Measurements from ENCODE around the gene IRAK1. TPM values are rescaled to one million over a fixed set of nuclear protein-coding genes. Genes with fewer than 3 reads are reported as not detected.
"Not testable (repeated sequence)": the region's sequence is repeated elsewhere in the genome, so short reads cannot be mapped to it uniquely, and the experiment has no call there.

The IRAK1 gene
- total RNA-seq, 1 experiment from 2014 or later, result 38.1 TPM

- no peak for DNase-seq (ENCODE audit: low read depth)
Measured at GRCh38 chrX:153999359-154000037, 20.2 kb downstream of the IRAK1 start.

DNA sequence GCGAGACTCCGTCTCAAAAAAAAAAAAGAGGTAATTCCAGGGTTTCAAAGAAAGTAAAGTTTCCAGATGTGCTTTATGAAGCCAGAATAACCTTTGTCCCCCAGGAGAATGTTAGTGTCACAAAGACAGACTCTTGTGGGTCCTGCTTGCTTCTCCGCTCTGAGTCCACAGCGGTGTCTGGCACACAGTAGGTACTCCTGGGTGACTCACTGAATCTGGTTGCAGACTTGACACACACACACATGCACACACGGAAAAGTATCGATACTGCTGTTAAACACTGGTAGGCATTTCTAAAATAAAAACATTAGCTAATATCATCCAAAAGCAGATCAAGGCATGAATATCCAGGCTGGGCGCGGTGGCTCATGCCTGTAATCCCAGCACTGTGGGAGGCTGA, 24.2 kb downstream of the IRAK1 start:
- no peak for DNase-seq (ENCODE audit: low read depth)

DNA sequence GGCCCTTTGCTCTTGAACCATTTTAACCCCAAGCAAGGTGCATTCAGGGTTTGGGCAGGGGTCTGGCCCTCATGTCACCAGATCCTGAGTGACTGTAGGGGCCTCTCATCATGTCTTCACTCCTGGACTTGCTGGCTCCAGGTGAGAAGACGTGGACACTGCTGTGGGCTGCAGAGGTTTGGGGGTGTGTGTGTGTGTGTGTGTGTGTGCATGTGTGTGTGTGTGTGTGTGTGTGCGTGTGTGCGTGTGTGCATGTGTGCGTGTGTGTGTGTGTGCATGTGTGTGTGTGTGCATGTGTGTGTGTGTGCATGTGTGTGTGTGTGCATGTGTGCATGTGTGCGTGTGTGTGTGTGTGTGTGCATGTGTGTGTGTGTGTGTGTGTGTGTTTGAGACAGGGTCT, 25.3 kb downstream of the IRAK1 start:
- not testable (repeated sequence) for DNase-seq (ENCODE audit: low read depth)

DNA sequence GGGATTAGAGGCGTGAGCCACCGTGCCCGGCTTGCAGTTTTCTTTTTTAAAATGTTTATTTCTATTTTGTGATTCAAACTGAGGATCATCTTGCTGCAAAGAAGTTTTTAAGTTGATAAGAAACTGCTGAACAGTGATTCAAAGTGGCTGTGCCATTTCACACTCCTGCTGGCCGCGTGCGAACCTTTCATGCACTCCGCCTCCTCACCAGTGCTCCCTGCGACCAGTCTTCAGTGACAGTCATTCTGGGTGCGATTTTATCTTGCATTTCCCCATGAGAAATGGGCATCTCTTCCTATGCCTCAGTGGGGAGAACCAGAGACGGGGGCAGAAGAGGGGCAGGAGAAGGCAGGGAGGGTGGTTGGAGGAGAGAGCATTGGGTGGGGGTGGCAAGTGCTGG, 25.7 kb downstream of the IRAK1 start:
- DNase-seq (ENCODE audit: low read depth), result no peak

DNA sequence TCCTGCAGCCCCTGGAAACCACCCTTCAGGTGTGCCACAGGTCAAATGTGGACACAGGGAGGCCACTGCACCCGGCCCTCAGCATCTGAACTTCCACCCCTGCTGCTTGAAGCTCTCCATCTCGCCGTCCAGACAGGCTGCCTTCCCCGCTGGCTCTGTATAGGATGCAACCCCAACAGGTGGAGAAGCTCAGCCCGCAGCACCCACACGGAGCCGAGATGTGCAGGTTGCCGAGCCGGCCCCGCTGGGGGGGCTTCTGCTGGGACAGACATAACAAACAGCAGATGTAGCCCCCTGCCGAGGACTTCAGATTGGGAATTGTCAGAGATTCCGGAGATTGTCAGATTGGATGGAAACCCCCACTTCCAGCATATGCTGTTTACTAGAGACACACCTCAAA, 26.6 kb downstream of the IRAK1 start:
- DNase-seq (ENCODE audit: low read depth), result no peak

DNA sequence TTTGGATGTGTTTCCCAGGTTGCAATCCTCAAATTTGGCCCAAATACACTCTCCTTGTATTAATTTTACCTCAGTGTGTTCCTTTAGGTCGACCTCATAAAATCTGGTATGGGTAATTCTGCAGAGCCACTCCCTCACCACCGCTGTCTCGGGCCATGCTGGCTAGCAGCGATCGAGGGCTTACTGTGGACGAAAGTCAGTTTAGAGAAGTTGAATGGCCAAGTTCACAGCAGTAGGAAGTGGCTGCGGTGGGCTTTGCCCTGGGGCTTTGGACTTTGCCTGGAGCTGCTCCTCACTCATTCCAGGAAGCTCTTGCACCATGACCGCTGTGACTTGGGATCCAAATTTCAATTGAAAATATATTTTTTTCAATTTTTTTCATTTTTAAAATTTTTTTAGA, 27.5 kb downstream of the IRAK1 start:
- no peak for DNase-seq (ENCODE audit: low read depth)

- no peak for DNase-seq (ENCODE audit: low read depth)
Measured at GRCh38 chrX:153991013-153991580, 28.6 kb downstream of the IRAK1 start.

GRCh38 chrX:153989973-153990655, 29.6 kb downstream of the IRAK1 start:
- DNase-seq (ENCODE audit: low read depth), result no peak

DNA sequence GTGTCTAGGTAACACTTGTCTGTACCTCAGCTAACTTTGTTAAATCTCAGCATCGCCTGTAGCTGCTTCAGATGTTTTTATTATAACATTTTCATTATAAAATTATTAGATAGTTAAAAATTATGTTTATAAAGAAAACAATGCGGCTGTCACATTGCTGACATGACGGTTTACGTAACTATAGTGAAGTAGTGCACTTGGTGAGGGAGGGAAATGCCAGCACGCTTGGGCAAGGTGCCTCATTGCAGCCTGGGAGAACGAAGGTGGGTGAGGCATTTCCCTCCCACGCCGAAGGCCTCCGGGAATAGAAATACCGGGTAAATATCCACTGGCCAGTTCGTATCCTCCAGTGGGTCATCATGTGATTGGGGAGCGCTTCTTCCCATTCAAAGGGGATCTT, 31.2 kb downstream of the IRAK1 start:
- DNase-seq (ENCODE audit: low read depth), result no peak

DNA sequence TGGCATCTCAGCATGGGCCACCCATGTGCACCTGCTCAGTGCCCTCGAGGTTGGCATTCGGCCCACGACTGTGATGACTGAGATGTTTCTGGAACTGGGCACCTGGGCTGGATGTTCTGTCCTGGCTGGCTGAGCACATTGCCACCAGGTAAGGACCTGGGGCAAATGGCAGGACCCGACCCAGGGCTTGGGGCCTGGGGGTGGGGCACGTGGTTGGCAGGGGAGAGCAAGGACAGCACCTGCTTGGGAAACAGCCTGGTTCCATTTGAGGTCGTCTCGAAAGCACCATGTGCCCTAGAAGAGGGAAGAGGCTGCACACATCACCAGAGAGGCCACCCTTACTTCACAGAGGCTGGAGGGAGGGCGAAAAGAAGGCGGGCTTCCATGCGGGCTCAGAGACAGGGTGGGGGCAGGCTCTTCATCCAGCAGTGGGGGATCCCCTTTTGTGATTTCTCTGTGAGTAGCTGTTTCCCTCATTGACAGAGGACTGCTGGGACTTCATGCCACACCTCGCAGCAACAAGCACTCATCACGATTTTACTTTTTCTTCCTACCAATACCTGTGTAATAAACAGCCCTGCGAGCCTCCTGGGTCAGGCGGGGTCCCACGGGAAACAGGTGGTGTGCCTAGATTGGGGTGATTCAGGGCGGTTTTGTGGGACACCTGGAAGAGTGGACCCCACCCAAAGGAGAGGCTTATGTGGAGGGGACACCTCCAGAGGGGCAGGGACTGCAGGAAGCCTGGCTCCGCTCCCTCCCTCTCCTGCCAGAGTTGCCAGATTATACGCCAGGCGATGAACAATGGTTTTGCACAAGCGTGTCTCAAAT, 35.1 kb downstream of the IRAK1 start:
- no peak for DNase-seq (ENCODE audit: low read depth)

GRCh38 chrX:153983321-153983801, 36.3 kb downstream of the IRAK1 start:
- no peak for DNase-seq (ENCODE audit: low read depth)

GRCh38 chrX:153981771-153982533, 37.8 kb downstream of the IRAK1 start:
- DNase-seq (ENCODE audit: low read depth), result peak; percentile 81

DNA sequence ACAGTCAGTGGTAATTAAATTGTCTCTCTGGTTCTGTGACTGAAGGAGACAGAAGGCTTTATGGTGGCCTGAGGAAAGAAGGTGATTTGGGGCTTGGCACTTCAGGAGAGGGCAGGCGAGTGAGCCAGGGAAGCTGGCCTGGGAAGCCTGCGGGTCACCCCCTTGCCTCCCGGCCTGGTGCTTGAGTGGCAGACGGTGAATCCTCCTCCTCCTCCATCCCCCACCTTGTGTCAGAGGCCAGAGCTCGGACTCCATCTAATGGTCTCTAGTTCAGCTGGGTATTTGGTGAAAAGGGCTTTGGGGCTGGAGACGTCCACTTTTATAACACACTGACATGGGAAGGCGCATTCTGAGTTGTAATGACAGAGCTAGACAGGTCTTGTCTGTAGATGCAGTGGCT, 38.5 kb downstream of the IRAK1 start:
- no peak for DNase-seq (ENCODE audit: low read depth)

- not testable (repeated sequence) for DNase-seq (ENCODE audit: low read depth)
Measured at GRCh38 chrX:153980394-153980793, 39.3 kb downstream of the IRAK1 start.

DNA sequence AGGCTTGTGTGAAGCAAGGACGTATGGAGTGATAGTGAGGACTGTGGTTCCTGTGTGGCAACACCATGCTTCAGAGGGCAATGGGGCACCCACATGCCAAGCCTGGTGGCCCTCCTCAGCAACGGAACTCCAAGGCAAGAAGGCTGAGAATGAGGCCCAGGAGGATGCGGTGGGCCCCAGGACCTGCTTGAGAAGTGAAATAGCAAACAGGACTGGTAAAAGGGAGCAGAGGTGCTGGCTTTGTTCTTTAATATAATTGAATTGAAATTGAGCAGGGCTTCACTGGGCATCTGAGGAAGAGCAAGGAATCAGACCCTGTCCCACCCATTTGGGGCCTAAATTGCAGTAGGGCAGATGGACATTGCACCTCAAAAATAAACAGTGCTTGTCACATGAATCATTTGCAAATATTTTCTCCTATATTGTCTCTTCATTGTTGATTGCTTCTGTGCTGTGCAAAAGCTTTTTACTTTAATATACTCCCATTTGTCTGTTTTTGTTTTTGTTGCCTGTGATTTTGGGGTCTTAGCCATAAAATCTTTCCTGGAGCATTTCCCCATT, 44.9 kb downstream of the IRAK1 start:
- no peak for DNase-seq (ENCODE audit: low read depth)

- no peak for DNase-seq (ENCODE audit: low read depth)
Measured at GRCh38 chrX:153974003-153974725, 45.5 kb downstream of the IRAK1 start.

DNA sequence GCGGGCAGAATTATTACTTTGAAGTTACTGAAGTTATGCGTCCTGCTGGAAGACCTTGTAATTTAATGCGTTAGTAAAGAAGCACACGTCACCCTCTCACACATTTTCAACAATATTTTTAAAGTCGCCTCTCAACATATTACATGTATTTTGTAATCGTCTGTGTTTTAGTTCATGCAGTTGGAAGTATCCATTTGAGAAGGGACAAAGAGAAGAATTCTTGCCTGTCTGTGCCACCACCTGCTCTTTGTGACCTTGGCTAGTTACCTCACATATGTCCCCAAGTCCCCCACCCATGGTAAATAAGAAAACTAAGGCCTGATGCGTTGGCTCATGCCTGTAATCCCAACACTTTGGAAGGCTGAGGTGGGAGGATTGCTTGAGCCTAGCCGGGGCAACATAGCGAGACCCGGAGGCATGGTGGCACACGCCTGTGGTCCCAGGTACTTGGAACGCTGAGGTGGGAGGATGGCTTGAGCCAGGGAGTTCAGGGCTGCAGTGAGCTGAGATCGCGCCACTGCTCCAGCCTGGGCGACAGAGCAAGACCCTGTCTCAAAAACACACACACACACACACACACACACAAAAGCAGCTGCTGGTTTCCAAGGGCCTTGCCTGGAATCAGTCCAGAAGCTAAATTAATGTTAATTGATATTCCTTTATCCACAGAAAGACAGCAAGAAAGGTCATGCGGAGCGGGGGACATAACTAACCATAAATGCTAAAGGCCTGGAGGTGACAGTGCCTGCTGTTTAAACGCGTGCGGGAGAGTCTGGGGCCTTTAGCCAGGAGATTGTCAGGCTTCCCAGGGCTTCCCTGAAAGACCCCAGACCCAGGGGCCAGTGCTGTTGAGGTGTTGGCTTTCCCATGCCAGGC, 46.3 kb downstream of the IRAK1 start:
- no peak for DNase-seq (ENCODE audit: low read depth)

GRCh38 chrX:153972368-153973126, 47.2 kb downstream of the IRAK1 start, which contains the start of gene TMEM187:
Gene TMEM187, plus strand, starts transcription at chrX:153972754. Its CDS starts 9,309 bp downstream, at chrX:153982063.
- DNase-seq (ENCODE audit: low read depth), result peak; percentile 84

Measured in RPMI7951 (cell line).